Vagina (tissue), 2 donors: ENCODE measurements around the gene NDUFS7.

ENCODE experiments used
- POLR2AphosphoS5 ChIP-seq, 2 donors: sonication (generic); formaldehyde crosslinking; IDR thresholded peaks; one replicate each; pipeline ENCODE4 v1.9.0; 2017; ENCODE audit warnings: antibody characterized with exemption in 2 of 2, mild to moderate bottlenecking in 2 of 2, low read depth in 1 of 2; ENCODE audit not compliant: insufficient read depth in 1 of 2
- TF ChIP-seq, protein P1 (sequence below), 3 experiments: fragments of 450-650 bp in 2 of 3; fragments of 200-600 bp in 1 of 3; sonication (generic) in 1 of 3; IDR thresholded peaks; one replicate each; pipeline ENCODE4 v1.5.1; 2017 to 2019; ENCODE audit warnings: antibody characterized with exemption in 3 of 3, mild to moderate bottlenecking in 2 of 3, moderate library complexity in 2 of 3

DNA sequence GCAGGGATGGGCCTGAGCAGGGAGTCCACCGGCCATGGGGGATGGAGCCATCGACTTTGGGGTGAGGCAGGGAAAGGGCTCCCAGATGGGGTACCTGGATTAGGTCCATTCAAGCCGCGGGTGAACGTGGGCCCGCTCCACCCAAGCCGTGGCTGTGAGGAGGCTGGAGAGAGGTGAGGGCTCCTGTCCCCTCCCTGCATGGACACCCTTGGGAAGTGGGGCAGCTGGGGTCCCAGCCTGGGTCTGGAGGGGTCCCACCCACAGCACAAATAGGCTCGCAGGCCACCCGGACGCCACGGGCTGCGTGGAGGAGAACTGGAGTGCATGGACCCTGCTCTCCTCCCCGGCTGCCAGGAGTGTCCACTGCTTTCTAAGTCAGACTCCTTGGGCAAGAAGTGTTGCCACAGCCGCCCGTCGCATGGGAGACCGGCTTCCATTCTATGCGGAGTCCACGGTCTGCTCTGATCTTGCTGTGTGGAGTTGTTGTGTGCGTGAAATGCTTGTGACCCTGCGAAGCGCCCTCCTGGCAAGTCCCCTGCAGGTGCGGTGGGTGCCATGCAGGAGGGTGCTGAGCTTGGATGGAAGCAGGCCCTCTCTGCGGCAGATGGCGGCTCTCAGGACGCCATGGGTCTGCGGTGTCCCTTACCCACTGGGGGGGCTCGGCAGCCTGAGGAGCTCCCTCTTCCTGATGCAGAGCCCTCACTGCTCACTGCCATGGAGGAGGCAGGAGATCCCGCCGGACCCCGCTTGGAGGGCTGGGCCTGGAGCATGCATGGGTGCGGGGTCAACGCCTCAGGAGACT lies 25.7 kb downstream of the NDUFS7 start:
- TF ChIP-seq, protein P1, sequence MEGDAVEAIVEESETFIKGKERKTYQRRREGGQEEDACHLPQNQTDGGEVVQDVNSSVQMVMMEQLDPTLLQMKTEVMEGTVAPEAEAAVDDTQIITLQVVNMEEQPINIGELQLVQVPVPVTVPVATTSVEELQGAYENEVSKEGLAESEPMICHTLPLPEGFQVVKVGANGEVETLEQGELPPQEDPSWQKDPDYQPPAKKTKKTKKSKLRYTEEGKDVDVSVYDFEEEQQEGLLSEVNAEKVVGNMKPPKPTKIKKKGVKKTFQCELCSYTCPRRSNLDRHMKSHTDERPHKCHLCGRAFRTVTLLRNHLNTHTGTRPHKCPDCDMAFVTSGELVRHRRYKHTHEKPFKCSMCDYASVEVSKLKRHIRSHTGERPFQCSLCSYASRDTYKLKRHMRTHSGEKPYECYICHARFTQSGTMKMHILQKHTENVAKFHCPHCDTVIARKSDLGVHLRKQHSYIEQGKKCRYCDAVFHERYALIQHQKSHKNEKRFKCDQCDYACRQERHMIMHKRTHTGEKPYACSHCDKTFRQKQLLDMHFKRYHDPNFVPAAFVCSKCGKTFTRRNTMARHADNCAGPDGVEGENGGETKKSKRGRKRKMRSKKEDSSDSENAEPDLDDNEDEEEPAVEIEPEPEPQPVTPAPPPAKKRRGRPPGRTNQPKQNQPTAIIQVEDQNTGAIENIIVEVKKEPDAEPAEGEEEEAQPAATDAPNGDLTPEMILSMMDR (IDR thresholded peaks at IDR 0.05): no peak
- no peak for TF ChIP-seq POLR2AphosphoS5 (IDR thresholded peaks at IDR 0.05; ENCODE audit: insufficient read depth in 1 of 2, low read depth in 1 of 2)
